PC-9 (cell line): ENCODE results near the gene CAMTA1. TPM values are rescaled to one million over a fixed set of nuclear protein-coding genes. Genes with fewer than 3 reads are reported as not detected.
A peak's percentile ranks its signal among the peaks of the same experiment; 100 is the strongest.

ENCODE experiments used
- BruUV-seq: library from RNA; stranded (reverse); fragments of 400-500 nt; replicated peaks from 2 replicates; lab custom pipeline; 2021; lab: Mats Ljungman, UMichigan
- CTCF ChIA-PET: fragments of 300-600 bp; sonication (Branson Sonifier 250); formaldehyde crosslinking; loops from one replicate; lab custom pipeline; 2022; ENCODE audit warnings: antibody characterized with exemption; lab: Charles Lee
- POLR2A ChIA-PET: fragments of 300-600 bp; sonication (Branson Sonifier 250); formaldehyde crosslinking; loops from one replicate; lab custom pipeline; 2022; ENCODE audit warnings: antibody characterized with exemption; ENCODE audit not compliant: unreplicated experiment; lab: Charles Lee
- DNase-seq, 2 experiments: peaks; one replicate each; pipeline versions ENCODE4 v3.0.0 to v3.0.0-alpha.2; 2015 to 2022; ENCODE audit warnings: mixed read lengths in 1 of 2
- H2AFZ ChIP-seq: fragments of 200-600 bp; sonication (generic); 2 replicates; pipeline ENCODE4 v1.8.1; 2017; ENCODE audit warnings: antibody characterized with exemption
- H3F3A ChIP-seq: fragments of 200-600 bp; sonication (generic); 2 replicates; pipeline ENCODE4 v1.8.1; 2017; ENCODE audit warnings: antibody characterized with exemption, mild to moderate bottlenecking, low read depth; ENCODE audit not compliant: insufficient read depth
- H3K27ac ChIP-seq: fragments of 200-600 bp; sonication (generic); 2 replicates; pipeline ENCODE4 v1.6.1; 2016; ENCODE audit warnings: mixed run types
- H3K27me3 ChIP-seq: fragments of 200-600 bp; sonication (generic); 2 replicates; pipeline ENCODE4 v1.6.1; 2016; ENCODE audit warnings: low read depth, mixed run types; ENCODE audit not compliant: insufficient read depth
- H3K36me3 ChIP-seq: fragments of 200-600 bp; sonication (generic); 2 replicates; pipeline ENCODE4 v1.6.1; 2016; ENCODE audit warnings: low read depth, mixed run types
- H3K4me1 ChIP-seq: fragments of 200-600 bp; sonication (generic); replicated peaks from 2 replicates; pipeline ENCODE4 v1.6.1; 2016; ENCODE audit warnings: mixed run types; ENCODE audit not compliant: insufficient read depth
- H3K4me2 ChIP-seq: fragments of 200-600 bp; sonication (generic); 2 replicates; pipeline ENCODE4 v1.6.1; 2017; ENCODE audit warnings: mixed run types
- H3K4me3 ChIP-seq: fragments of 200-600 bp; sonication (generic); 2 replicates; pipeline ENCODE4 v1.6.1; 2016; ENCODE audit warnings: mixed run types
- H3K79me2 ChIP-seq: fragments of 200-600 bp; sonication (generic); 2 replicates; pipeline ENCODE4 v1.6.1; 2017; ENCODE audit warnings: low read depth, mixed run types
- H3K9me2 ChIP-seq: fragments of 200-600 bp; sonication (generic); 2 replicates; pipeline ENCODE4 v1.8.1; 2017; ENCODE audit warnings: mild to moderate bottlenecking; ENCODE audit not compliant: insufficient read depth
- H3K9me3 ChIP-seq: fragments of 200-600 bp; sonication (generic); 2 replicates; pipeline ENCODE4 v1.8.1; 2016; ENCODE audit warnings: low read depth; ENCODE audit not compliant: insufficient read depth
- H4K20me1 ChIP-seq: fragments of 200-600 bp; sonication (generic); 2 replicates; pipeline ENCODE4 v1.8.1; 2017; ENCODE audit not compliant: insufficient read depth
- EZH2 ChIP-seq: fragments of 200-600 bp; sonication (generic); IDR thresholded peaks from 2 replicates; pipeline ENCODE4 v1.8.0; 2017; ENCODE audit warnings: antibody characterized with exemption, low read depth
- intact Hi-C: fragments of 100-400 bp; cut with micrococcal nuclease; formaldehyde crosslinking; loops from one replicate; pipeline ENCODE4 v1.10.0; 2022; ENCODE audit not compliant: unreplicated experiment
- total RNA-seq: library from RNA; stranded (reverse); gene quantifications from 2 replicates; pipeline ENCODE4 v1.2.3, GENCODE V29; 2021
- TF ChIP-seq, protein P1 (sequence below): fragments of 200-600 bp; sonication (generic); conservative IDR thresholded peaks from 2 replicates; pipeline ENCODE4 v1.6.1; 2017; ENCODE audit warnings: mixed run types, antibody characterized with exemption, mild to moderate bottlenecking, moderate library complexity

Gene CAMTA1
- total RNA-seq, 1 experiment from 2014 or later: 72.3 TPM

DNA sequence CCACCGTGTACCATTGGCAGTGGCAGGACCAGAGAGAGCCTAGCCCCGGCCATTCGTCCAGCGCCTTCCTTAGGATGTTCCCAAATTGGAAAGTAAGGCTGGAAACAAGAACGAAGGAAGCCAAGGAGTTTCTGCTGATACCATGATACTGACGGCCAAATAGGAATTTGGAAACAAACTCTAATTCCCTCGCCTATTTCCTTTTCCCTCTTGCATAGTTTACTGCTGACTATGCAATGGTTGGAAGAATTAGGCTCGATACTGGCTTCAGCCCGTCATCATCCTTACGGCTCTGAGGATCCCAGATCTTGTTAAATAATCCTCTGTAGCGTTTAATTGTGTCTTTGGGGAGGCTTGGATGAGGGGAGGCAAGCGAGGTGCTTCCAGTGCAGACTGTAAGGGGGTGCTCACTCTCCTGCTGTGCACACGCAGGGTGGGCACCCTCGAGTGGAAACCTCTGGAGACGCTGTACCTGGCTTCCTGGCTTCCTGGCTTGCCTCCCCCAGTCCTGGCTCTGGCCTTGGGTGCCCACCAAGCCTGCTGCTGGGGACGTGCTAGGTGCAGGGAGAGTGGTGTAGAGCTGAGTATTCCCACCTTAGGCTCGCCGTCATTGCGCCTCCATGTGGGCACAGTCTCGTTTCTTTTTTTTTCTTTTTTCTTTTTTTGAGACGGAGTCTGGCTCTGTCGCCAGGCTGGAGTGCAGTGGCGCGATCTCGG lies 27.4 kb upstream of the CAMTA1 start:
- ChIA-PET POLR2A (no interaction called here), CTCF (no interaction called here)
- intact Hi-C loops: no loop called here
- Histone ChIP-seq H3F3A (no peaks in the 10 kb centered on the region), H3K9me2 (no peaks in the 10 kb centered on the region), H3K4me3 (no peak overlapping the region), H3K79me2 (no peaks in the 10 kb centered on the region), H3K27me3 (peaks cover 11% of the 10 kb centered on the region; the same call in 1 of the 2 replicates), H4K20me1 (no peaks in the 10 kb centered on the region), H3K36me3 (no peaks in the 10 kb centered on the region), H3K9me3 (no peaks in the 10 kb centered on the region), H3K4me2 (no peak overlapping the region), H3K27ac (no peak overlapping the region), H3K4me1 (no peaks in the 10 kb centered on the region), H2AFZ (no peak overlapping the region)
- DNase-seq: no peak
- no TSS peak for BruUV-seq
- TF ChIP-seq EZH2: no peak
- TF ChIP-seq, protein P1, sequence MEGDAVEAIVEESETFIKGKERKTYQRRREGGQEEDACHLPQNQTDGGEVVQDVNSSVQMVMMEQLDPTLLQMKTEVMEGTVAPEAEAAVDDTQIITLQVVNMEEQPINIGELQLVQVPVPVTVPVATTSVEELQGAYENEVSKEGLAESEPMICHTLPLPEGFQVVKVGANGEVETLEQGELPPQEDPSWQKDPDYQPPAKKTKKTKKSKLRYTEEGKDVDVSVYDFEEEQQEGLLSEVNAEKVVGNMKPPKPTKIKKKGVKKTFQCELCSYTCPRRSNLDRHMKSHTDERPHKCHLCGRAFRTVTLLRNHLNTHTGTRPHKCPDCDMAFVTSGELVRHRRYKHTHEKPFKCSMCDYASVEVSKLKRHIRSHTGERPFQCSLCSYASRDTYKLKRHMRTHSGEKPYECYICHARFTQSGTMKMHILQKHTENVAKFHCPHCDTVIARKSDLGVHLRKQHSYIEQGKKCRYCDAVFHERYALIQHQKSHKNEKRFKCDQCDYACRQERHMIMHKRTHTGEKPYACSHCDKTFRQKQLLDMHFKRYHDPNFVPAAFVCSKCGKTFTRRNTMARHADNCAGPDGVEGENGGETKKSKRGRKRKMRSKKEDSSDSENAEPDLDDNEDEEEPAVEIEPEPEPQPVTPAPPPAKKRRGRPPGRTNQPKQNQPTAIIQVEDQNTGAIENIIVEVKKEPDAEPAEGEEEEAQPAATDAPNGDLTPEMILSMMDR: no peak

DNA sequence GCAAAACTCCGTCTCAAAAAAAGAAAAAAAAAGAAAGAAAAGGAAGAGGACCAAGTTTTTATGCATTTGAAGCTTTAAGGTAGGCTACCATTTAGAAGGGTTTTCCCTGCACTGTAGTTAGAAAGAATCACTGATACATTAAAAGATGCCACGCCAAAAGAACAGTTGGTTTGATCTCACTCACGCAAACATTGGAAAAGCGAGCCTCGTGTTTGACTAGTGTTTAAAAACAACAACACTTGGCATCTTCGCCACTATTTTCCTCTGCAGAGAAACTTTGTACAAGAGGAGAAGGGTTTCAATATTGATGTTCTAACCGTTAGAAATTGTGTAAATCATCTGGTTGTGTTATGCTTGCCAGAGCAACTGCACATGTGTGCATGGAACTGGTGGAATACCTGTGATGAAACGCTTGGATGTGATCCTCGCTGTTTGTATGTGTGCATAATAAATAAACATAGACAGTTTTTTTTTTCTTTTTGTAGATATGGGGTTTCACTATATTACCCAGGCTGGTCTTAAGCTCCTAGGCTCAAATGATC lies 24.0 kb upstream of the CAMTA1 start:
- CTCF ChIA-PET: no interaction called here

DNA sequence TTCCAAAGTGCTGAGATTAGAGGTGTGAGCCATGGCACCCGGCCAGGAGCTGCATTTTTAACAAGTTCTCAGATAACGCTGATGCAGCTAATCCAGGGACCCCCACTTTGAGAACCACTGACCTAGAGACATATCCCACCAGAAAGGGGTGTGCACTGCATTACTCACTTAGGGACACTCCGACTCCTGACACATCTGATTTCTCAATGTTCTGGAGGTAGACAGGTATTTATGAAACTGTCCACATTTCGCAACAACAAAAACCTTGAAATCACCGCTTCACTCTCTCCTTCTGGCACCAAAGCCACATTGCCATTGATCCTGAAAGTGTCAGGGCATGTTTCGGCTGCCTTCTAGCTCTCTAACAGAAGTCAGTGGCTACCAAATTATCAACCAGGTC lies 23.2 kb upstream of the CAMTA1 start:
- BruUV-seq: no TSS peak
- Histone ChIP-seq H3K9me3 (no peaks in the 10 kb centered on the region), H3K79me2 (no peaks in the 10 kb centered on the region), H3K4me2 (no peak overlapping the region), H3F3A (no peaks in the 10 kb centered on the region), H3K4me1 (no peaks in the 10 kb centered on the region), H3K27me3 (no peaks in the 10 kb centered on the region), H2AFZ (no peak overlapping the region), H4K20me1 (no peaks in the 10 kb centered on the region), H3K9me2 (no peaks in the 10 kb centered on the region), H3K4me3 (no peak overlapping the region), H3K36me3 (no peaks in the 10 kb centered on the region), H3K27ac (no peak overlapping the region)
- TF ChIP-seq, protein P1: no peak
- TF ChIP-seq EZH2: no peak
- peak in 1 of 2 experiments; percentile 54 for DNase-seq
- intact Hi-C loops: no loop called here
- POLR2A ChIA-PET: no interaction called here
- CTCF ChIA-PET: no interaction called here

More for the DNA sequence above, 24.0 kb upstream of the CAMTA1 start:
- H3K4me3 ChIP-seq: no peak overlapping the region
- POLR2A ChIA-PET: no interaction called here
- H3F3A ChIP-seq: no peaks in the 10 kb centered on the region
- no TSS peak for BruUV-seq
- no peak overlapping the region for H3K4me2 ChIP-seq
- no peak for DNase-seq
- no peaks in the 10 kb centered on the region for H3K9me2 ChIP-seq
- no peaks in the 10 kb centered on the region for H3K79me2 ChIP-seq
- no peaks in the 10 kb centered on the region for H3K9me3 ChIP-seq
- no peaks in the 10 kb centered on the region for H3K4me1 ChIP-seq
- intact Hi-C loops: no loop called here
- TF ChIP-seq, protein P1: no peak
- TF ChIP-seq EZH2: no peak
- peaks cover 5% of the 10 kb centered on the region; the same call in 1 of the 2 replicates for H3K27me3 ChIP-seq
- no peak overlapping the region for H3K27ac ChIP-seq
- no peak overlapping the region for H2AFZ ChIP-seq
- H4K20me1 ChIP-seq: no peaks in the 10 kb centered on the region
- H3K36me3 ChIP-seq: no peaks in the 10 kb centered on the region
